Caco-2 (cell line): ENCODE measurements around the gene ARHGAP30. TPM values are rescaled to one million over a fixed set of nuclear protein-coding genes. Genes with fewer than 3 reads are reported as not detected.

ENCODE experiments used
- BruUV-seq: library from RNA; stranded (reverse); fragments of 400-500 nt; replicated peaks from 2 replicates; lab custom pipeline; 2021; lab: Mats Ljungman, UMichigan
- CTCF ChIA-PET: fragments of 300-600 bp; sonication (Branson Sonifier 250); formaldehyde crosslinking; loops from one replicate; lab custom pipeline; 2022; ENCODE audit warnings: antibody characterized with exemption; lab: Charles Lee
- POLR2A ChIA-PET: fragments of 300-600 bp; sonication (Branson Sonifier 250); formaldehyde crosslinking; loops from one replicate; lab custom pipeline; 2022; ENCODE audit warnings: antibody characterized with exemption; lab: Charles Lee
- DNase-seq, 2 experiments: peaks; one replicate each; pipeline versions ENCODE4 v3.0.0 to v3.0.0-alpha.2; 2020 to 2022
- H3K27me3 ChIP-seq: replicated peaks from 2 replicates; pipeline ENCODE4 v1.6.0; 2011; ENCODE audit warnings: low read length; ENCODE audit not compliant: control insufficient read depth, insufficient read depth
- H3K36me3 ChIP-seq: 2 replicates; pipeline ENCODE4 v1.5.1; 2011; ENCODE audit warnings: low read length; ENCODE audit not compliant: control insufficient read depth, insufficient read depth
- H3K4me1 ChIP-seq: fragments of 250-450 bp; sonication (Bioruptor Pico); 2 replicates; pipeline ENCODE4 v1.5.1; 2020; ENCODE audit warnings: mild to moderate bottlenecking
- H3K4me3 ChIP-seq: 2 replicates; pipeline ENCODE4 v1.5.1; 2011; ENCODE audit warnings: low read depth, mild to moderate bottlenecking, control low read depth, low read length
- H3K9me3 ChIP-seq: fragments of 250-450 bp; sonication (Bioruptor Pico); 2 replicates; pipeline ENCODE4 v1.5.1; 2020; ENCODE audit warnings: mild to moderate bottlenecking, moderate library complexity
- H3K27ac Mint-ChIP-seq: one replicate; pipeline ENCODE4 v1.8.0; 2022; ENCODE audit warnings: mixed read lengths; ENCODE audit not compliant: unreplicated experiment
- H3K27me3 Mint-ChIP-seq: one replicate; pipeline ENCODE4 v1.8.0; 2022; ENCODE audit warnings: mixed read lengths; ENCODE audit not compliant: insufficient read depth, unreplicated experiment
- H3K36me3 Mint-ChIP-seq: one replicate; pipeline ENCODE4 v1.8.0; 2022; ENCODE audit warnings: mild to moderate bottlenecking, mixed read lengths; ENCODE audit not compliant: insufficient read depth, unreplicated experiment
- H3K4me1 Mint-ChIP-seq: one replicate; pipeline ENCODE4 v1.8.0; 2022; ENCODE audit warnings: low read depth, mixed read lengths; ENCODE audit not compliant: unreplicated experiment
- H3K4me3 Mint-ChIP-seq: one replicate; pipeline ENCODE4 v1.8.0; 2022; ENCODE audit warnings: mild to moderate bottlenecking, moderate library complexity, mixed read lengths; ENCODE audit not compliant: unreplicated experiment
- H3K9me3 Mint-ChIP-seq: one replicate; pipeline ENCODE4 v1.8.0; 2022; ENCODE audit warnings: mixed read lengths; ENCODE audit not compliant: unreplicated experiment
- CTCF ChIP-seq, 2 experiments: fragments of 200-600 bp in 1 of 2; IDR thresholded peaks; 1 replicate in 1 of 2; 2 replicates in 1 of 2; pipeline versions ENCODE4 v1.5.1 to v1.8.0; 2011 to 2022; ENCODE audit warnings: antibody characterized with exemption in 1 of 2, control low read depth in 1 of 2, inconsistent platforms in 1 of 2, low read depth in 1 of 2, low read length in 1 of 2, mild to moderate bottlenecking in 1 of 2, moderate library complexity in 1 of 2; ENCODE audit not compliant: insufficient read depth in 1 of 2, severe bottlenecking in 1 of 2, unreplicated experiment in 1 of 2
- intact Hi-C: fragments of 100-400 bp; cut with micrococcal nuclease; formaldehyde crosslinking; loops from one replicate; pipeline ENCODE4 v1.10.0; 2022; ENCODE audit not compliant: unreplicated experiment
- total RNA-seq: library from RNA; stranded (reverse); gene quantifications from 2 replicates; pipeline ENCODE4 v1.2.3, GENCODE V29; 2022

Gene ARHGAP30
- total RNA-seq, 1 experiment from 2014 or later: not detected

- Histone ChIP-seq H3K4me3 (no peak overlapping the region), H3K9me3 (peaks cover 12% of the 10 kb centered on the region; the same call in 1 of the 2 replicates), H3K36me3 (no peaks in the 10 kb centered on the region; the same call in 1 of the 2 replicates), H3K4me1 (peaks cover 12% of the 10 kb centered on the region), H3K27me3 (no peaks in the 10 kb centered on the region)
- ChIA-PET CTCF (no interaction called here), POLR2A (no interaction called here)
- TF ChIP-seq CTCF (IDR thresholded peaks at IDR 0.05; ENCODE audit: insufficient read depth in 1 of 2, low read depth in 1 of 2, low read length in 1 of 2, severe bottlenecking in 1 of 2, unreplicated experiment in 1 of 2): no peak
- H3K36me3 Mint-ChIP-seq: peaks cover 14% of the 10 kb centered on the region
- DNase-seq: no peak
- no peak overlapping the region for H3K27ac Mint-ChIP-seq
- peak overlapping the region; percentile 19 for H3K4me3 Mint-ChIP-seq
- H3K4me1 Mint-ChIP-seq: peaks cover 6% of the 10 kb centered on the region
- intact Hi-C loops: no loop called here
- peaks cover 13% of the 10 kb centered on the region for H3K9me3 Mint-ChIP-seq
- BruUV-seq: no TSS peak
- no peaks in the 10 kb centered on the region for H3K27me3 Mint-ChIP-seq
These were observed 20.6 kb downstream of the ARHGAP30 start for GRCh38 chr1:161048949-161049722.

- no peaks in the 10 kb centered on the region for H3K27me3 ChIP-seq
- ChIA-PET CTCF (no interaction called here), POLR2A (interaction anchor here (3.7 kb wide), 1 partner anchor 26 kb away, joined by 84 read pairs; the partner anchor contains the start of gene F11R)
- no peak for DNase-seq
- Mint-ChIP-seq H3K27ac (no peak overlapping the region), H3K36me3 (peaks cover 14% of the 10 kb centered on the region), H3K4me1 (peaks cover 6% of the 10 kb centered on the region), H3K9me3 (peaks cover 13% of the 10 kb centered on the region), H3K4me3 (no peak overlapping the region), H3K27me3 (no peaks in the 10 kb centered on the region)
- peaks cover 12% of the 10 kb centered on the region; the same call in 1 of the 2 replicates for H3K9me3 ChIP-seq
- no TSS peak for BruUV-seq
- no peak overlapping the region for H3K4me3 ChIP-seq
- H3K4me1 ChIP-seq: peaks cover 12% of the 10 kb centered on the region
- no peaks in the 10 kb centered on the region; the same call in 1 of the 2 replicates for H3K36me3 ChIP-seq
- intact Hi-C loops: no loop called here
- no peak for TF ChIP-seq CTCF (IDR thresholded peaks at IDR 0.05; ENCODE audit: insufficient read depth in 1 of 2, low read depth in 1 of 2, low read length in 1 of 2, severe bottlenecking in 1 of 2, unreplicated experiment in 1 of 2)
These were observed 22.0 kb downstream of the ARHGAP30 start for GRCh38 chr1:161047436-161048420.
